ENCODE data around the gene CNTN2.

Gene CNTN2

DNA sequence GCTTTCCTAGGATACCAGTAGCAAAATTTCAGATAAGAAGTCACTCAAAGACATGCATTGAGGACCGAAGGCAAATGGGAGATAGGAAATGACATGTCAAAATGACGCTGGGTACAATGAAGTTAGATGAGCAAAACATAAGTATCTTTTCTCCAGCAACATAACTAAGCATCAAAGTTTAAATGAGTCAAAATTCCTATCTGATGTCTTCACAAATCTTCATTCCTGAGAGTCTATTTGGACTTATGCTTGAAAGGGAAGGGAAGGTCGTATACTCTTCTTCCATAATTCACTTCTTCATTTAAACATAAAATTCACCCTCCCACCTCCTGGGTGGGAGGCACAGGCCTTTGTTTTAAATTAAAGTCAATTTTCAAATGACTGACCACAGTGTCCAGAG is 45.3 kb downstream of the CNTN2 start:
- TF ChIP-seq, protein P1, sequence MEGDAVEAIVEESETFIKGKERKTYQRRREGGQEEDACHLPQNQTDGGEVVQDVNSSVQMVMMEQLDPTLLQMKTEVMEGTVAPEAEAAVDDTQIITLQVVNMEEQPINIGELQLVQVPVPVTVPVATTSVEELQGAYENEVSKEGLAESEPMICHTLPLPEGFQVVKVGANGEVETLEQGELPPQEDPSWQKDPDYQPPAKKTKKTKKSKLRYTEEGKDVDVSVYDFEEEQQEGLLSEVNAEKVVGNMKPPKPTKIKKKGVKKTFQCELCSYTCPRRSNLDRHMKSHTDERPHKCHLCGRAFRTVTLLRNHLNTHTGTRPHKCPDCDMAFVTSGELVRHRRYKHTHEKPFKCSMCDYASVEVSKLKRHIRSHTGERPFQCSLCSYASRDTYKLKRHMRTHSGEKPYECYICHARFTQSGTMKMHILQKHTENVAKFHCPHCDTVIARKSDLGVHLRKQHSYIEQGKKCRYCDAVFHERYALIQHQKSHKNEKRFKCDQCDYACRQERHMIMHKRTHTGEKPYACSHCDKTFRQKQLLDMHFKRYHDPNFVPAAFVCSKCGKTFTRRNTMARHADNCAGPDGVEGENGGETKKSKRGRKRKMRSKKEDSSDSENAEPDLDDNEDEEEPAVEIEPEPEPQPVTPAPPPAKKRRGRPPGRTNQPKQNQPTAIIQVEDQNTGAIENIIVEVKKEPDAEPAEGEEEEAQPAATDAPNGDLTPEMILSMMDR (conservative IDR thresholded peaks at IDR 0.05; ENCODE audit: low read length), result no peak
- H3K4me3 ChIP-seq (ENCODE audit: low read length), result no peak overlapping the region
- peak; percentile 35 for DNase-seq (ENCODE audit: low read depth)

DNA sequence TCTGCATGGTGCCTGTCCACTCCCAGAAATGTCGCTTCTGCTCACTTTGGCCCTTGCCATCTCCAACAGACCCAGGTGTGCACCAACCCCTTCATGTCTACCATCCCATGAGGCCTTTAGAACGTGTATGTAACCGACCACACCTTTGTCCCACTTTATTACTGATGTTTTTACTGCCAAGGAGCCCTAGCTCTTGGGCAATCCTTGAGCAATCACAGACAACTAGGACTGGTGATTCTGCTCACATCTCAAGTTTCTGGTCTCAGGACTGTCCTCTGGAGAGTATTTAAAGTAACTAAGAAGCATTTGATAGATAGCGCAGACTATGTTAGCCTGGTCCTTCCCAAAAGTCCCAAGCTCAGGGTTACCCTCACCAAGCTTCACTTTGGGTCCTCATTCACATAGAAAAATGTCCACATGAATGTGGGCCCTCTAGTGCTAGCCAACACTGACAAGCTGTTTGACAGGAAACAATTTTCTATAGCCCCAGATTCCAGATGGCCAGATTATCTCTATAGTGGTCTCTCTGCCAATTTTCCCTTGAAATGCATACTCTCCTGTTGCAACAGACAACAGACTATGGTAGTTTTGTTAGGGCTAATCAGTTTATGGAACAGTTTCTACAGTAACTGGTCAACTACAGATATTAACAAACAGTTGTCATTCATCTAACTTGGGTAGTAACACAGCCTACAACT is 48.2 kb downstream of the CNTN2 start:
- no peak overlapping the region for H3K4me3 ChIP-seq (ENCODE audit: low read length)
- DNase-seq (ENCODE audit: low read depth), result peak; percentile 48
- TF ChIP-seq, protein P1 (conservative IDR thresholded peaks at IDR 0.05; ENCODE audit: low read length), result no peak

DNA sequence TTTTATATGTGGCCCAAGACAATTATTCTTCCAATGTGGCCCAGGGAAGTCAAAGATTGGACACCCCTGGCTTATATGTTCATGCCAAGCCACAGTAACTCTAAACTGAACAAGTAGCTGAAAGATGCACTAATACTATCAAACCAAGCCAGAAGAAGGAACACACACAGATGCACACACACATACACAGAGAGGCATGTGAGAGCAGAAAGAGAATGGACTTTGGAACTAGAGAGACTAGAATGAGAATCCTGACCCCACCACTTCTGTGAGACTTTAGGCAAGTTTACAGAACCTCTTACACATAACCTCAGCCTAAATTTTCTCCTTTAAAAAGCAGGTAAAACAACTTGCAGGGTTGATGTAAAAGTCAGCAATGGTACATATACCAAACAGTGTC is 52.4 kb downstream of the CNTN2 start:
- H3K4me3 ChIP-seq (ENCODE audit: low read length), result no peak overlapping the region
- DNase-seq (ENCODE audit: low read depth), result no peak
- TF ChIP-seq, protein P1 (conservative IDR thresholded peaks at IDR 0.05; ENCODE audit: low read length), result no peak

DNA sequence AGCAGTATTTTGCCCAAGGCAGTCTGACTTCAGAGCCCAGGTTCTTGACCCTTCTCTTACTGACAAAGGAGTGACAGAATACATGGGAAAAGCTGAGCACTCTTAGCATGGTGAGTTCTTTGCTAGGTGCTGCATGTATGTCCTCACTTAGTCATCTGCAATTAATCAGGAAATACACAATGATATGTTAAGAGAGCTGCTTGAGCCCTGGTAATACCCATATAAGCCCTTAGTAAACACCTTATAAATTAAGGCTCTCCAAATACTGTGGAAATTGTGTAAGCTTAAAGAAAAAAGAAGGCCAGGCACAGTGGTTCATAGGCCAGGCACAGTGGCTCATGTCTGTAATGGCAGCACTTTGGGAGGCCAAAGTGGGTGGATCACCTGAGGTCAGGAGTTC is 55.2 kb downstream of the CNTN2 start:
- H3K4me3 ChIP-seq (ENCODE audit: low read length), result no peak overlapping the region
- no peak for DNase-seq (ENCODE audit: low read depth)
- TF ChIP-seq, protein P1 (conservative IDR thresholded peaks at IDR 0.05; ENCODE audit: low read length), result no peak

DNA sequence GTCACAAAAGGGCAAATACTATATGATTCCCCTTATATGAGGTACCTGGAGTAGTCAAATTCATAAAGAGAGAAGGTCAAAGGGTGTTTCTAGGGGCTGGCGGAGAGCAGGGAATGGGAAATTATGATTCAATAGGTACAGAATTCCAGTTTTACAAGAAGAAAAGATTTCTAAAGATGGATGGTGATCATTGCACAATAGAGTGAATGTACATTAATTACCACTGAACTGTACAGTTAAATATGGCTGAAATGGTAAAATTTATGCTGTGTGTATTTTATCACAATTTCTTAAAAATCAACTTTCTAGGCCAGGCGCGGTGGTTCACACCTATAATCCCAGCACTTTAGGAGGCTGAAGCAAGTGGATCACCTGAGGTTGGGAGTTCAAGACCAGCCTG is 59.4 kb downstream of the CNTN2 start:
- TF ChIP-seq, protein P1 (conservative IDR thresholded peaks at IDR 0.05; ENCODE audit: low read length), result no peak
- no peak overlapping the region for H3K4me3 ChIP-seq (ENCODE audit: low read length)
- DNase-seq (ENCODE audit: low read depth), result no peak

DNA sequence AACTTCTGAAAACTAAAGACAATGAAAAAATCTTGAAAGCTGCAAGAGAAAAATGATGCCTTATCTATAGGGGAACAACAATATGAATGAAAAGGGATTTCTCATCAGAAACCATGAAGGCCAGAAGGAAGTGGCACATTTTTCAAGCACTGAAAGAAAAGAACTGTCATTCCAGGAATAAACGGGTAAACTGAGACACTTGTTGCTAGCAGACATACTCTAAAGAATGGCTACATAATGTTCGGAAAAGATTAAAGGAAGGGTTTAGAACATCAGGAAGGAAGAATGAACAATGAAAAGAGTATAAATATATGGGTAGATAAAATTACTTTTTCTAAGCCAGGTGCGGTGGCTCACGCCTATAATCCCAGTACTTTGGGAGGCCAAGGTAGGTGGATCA is 64.3 kb downstream of the CNTN2 start:
- H3K4me3 ChIP-seq (ENCODE audit: low read length), result no peak overlapping the region
- TF ChIP-seq, protein P1 (conservative IDR thresholded peaks at IDR 0.05; ENCODE audit: low read length), result no peak
- DNase-seq (ENCODE audit: low read depth), result no peak

DNA sequence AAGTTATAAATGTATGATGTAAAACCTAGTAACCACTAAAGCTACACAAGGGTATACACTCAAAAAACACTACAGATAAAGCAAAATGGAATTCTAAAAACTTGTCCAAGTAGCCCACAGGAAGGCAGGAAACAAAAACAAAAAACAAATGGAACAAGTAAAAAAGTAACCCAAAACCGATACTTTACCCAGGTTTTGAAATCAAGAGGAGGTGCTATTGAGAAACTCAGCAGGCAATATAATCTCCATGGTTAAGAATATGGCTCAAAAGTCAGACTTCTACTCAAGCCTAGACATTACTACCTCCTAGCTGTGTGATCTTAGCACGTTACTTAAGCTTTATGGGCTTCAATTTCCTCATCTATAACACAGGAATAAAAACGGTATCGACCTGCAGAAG is 65.5 kb downstream of the CNTN2 start:
- no peak overlapping the region for H3K4me3 ChIP-seq (ENCODE audit: low read length)
- peak; percentile 21 for DNase-seq (ENCODE audit: low read depth)
- TF ChIP-seq, protein P1 (conservative IDR thresholded peaks at IDR 0.05; ENCODE audit: low read length), result no peak

Measured in AG10803 (cell line).